Activated T-helper 17 cell treated with anti-CD3 and anti-CD28 coated beads, Interleukin-2, amount 50 U/mL, for 72 hours (primary cell): Measurements from ENCODE around the gene JAZF1. TPM values are rescaled to one million over a fixed set of nuclear protein-coding genes. Genes with fewer than 3 reads are reported as not detected.

Source experiments
- ATAC-seq: fragments of 150-1000 bp; cut with Tn5 transposase; replicated peaks from 2 replicates; pipeline ENCODE4 v1.10.0; 2021; ENCODE audit warnings: mild to moderate bottlenecking, moderate library complexity
- H3K27ac Mint-ChIP-seq: one replicate; pipeline ENCODE4 v1.8.0; 2022; ENCODE audit warnings: mixed read lengths
- H3K27me3 Mint-ChIP-seq: one replicate; pipeline ENCODE4 v1.8.0; 2022; ENCODE audit warnings: mixed read lengths
- H3K36me3 Mint-ChIP-seq: one replicate; pipeline ENCODE4 v1.8.0; 2022; ENCODE audit warnings: low read depth, mild to moderate bottlenecking, mixed read lengths
- H3K4me1 Mint-ChIP-seq: one replicate; pipeline ENCODE4 v1.8.0; 2022; ENCODE audit warnings: mixed read lengths
- H3K4me3 Mint-ChIP-seq: one replicate; pipeline ENCODE4 v1.8.0; 2022; ENCODE audit warnings: mild to moderate bottlenecking, mixed read lengths
- H3K9me3 Mint-ChIP-seq: one replicate; pipeline ENCODE4 v1.8.0; 2022; ENCODE audit warnings: mixed read lengths
- total RNA-seq, 2 donors: library from RNA; stranded (reverse); gene quantifications; one replicate each; pipeline ENCODE4 v1.2.3, GENCODE V29; 2022

The JAZF1 gene
- total RNA-seq, 2 donors from 2014 or later, result 5.6 to 5.7 TPM

DNA sequence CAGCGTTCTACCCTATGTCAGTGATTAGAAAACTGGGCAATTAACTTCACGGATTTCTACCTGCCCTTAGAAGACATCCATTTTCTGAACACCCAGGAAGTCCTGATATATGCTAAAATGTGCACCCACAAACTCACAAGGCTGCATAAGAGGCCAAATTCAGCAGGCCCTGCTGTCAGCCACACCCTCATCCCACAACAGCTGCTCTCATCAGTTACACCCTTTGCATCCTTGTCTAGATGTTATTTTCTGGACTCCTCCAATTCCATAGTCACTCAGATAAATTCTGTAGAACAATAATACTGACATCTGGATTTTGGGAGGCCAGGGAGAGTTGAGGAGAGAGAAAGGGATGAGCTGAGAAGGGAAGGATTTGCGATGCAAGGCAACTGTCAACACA, 231.7 kb downstream of the JAZF1 start:
- no peak for ATAC-seq
- Mint-ChIP-seq H3K27ac (no peak overlapping the region), H3K36me3 (no peaks in the 10 kb centered on the region), H3K4me1 (peaks cover 15% of the 10 kb centered on the region), H3K9me3 (no peaks in the 10 kb centered on the region), H3K27me3 (no peaks in the 10 kb centered on the region), H3K4me3 (no peak overlapping the region)

DNA sequence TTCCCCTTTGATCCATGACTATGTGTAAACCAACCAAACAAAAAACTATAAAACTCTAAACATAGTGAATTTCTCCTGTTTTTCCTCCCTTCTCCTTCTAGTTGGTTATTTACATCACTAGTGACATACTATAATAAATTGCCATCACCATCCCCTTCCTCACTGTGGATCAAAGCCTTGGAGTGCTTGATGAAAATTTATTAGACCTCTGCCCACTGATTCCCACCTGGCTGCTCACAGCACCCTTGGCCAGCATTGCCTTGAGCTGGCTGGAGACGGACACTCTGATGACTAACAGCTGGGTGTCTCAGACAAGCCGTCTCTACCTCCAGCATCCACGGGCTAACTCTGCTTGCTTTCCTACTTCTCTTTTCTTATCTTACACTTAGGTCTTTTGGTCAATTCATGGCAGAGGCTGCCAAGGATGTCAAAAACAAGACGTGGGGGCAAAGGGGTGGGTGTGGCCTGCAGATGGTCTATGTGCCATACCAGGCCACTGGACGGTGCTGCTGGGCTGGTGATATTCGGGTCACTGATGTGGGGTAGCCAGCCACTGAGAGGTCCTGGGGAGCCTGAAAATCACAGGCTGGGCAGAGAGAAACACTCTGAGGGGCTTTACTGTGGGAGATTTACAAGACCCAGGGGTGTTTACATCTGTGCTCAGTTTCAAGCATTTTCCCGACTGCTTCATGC, 232.9 kb downstream of the JAZF1 start:
- Mint-ChIP-seq H3K27me3 (no peaks in the 10 kb centered on the region), H3K36me3 (no peaks in the 10 kb centered on the region), H3K27ac (peak overlapping the region; percentile 31), H3K4me1 (peaks cover 8% of the 10 kb centered on the region), H3K4me3 (no peak overlapping the region), H3K9me3 (no peaks in the 10 kb centered on the region)
- no peak for ATAC-seq

DNA sequence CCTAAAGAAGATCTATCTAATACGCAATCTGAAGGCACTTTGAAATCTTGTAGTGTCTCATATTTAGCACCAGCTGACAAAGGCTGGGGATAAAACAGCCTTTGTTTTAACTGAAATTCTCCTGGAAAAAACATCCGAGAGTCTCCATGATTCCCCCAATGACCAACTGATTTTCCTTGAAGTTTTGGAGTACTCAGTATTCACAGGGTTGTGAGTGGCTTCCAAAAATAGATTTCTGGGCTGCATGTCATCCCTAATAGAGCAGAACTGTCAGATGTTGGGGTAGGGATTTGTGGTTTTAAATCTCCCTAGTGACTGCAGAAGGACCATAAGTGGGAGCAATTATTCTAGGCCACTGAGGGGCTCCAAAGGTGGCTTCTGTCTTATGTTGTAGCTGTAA, 234.2 kb downstream of the JAZF1 start:
- Mint-ChIP-seq H3K4me1 (peaks cover 4% of the 10 kb centered on the region), H3K4me3 (no peak overlapping the region), H3K9me3 (no peaks in the 10 kb centered on the region), H3K36me3 (no peaks in the 10 kb centered on the region), H3K27me3 (no peaks in the 10 kb centered on the region), H3K27ac (no peak overlapping the region)
- no peak for ATAC-seq

DNA sequence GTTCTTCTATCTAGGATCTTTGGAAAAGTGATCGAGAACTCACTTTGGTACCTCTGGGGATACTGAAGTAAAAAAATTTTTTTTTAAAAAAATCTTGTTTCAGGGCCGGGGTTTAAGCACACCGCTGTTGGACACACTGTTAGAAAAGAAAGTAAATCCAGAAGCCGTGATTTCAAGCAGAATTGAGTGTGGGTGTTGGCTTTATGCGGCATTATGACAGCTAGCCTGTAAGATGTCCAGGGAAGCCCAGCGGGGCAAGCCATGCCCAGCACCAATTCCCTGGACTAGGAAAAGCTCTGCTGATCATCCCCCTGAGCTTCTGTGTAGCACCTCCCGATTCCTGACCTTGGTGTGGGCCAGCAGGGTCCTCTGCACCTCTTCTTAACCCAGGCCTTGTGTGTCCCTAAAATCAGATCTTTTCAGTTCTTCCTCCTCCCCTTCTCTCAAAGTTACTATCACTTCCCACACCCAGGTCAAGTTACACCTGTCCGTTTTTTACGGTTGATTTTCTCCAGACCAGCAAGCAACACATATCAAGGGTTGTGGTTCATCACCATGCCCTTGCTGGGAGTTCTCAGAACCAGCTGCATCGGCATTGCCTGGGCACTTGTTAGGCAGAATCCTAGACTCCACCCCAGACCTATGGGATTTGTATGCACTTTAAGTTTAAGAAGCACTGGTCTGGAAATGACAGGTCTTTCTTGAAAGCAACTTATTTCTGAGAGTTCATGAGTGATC, 235.4 kb downstream of the JAZF1 start:
- Mint-ChIP-seq H3K4me1 (peaks cover 4% of the 10 kb centered on the region), H3K36me3 (peaks cover 5% of the 10 kb centered on the region), H3K27ac (no peak overlapping the region), H3K9me3 (no peaks in the 10 kb centered on the region), H3K27me3 (no peaks in the 10 kb centered on the region), H3K4me3 (no peak overlapping the region)
- ATAC-seq, result no peak

DNA sequence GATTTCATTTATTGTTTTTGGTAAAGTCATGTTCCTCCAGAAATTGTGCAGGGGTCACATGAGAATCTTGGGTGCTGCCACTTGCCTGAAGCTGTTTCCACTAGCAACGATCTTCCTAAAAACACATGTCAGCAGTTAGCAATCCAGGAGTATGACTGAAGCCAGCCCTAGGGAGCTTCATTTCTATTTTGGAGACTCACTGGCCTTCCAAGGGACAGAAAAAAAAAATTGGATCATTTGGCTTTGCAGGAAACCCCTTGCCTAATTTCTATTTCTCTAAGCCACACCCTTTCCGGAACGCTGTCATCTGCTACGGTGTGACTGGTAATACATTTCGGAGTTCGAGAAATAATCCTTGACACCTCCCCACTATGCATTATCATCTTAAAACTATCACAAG, 236.0 kb downstream of the JAZF1 start:
- Mint-ChIP-seq H3K27me3 (no peaks in the 10 kb centered on the region), H3K4me1 (peaks cover 4% of the 10 kb centered on the region), H3K36me3 (peaks cover 5% of the 10 kb centered on the region), H3K27ac (no peak overlapping the region), H3K4me3 (no peak overlapping the region), H3K9me3 (no peaks in the 10 kb centered on the region)
- ATAC-seq, result no peak

DNA sequence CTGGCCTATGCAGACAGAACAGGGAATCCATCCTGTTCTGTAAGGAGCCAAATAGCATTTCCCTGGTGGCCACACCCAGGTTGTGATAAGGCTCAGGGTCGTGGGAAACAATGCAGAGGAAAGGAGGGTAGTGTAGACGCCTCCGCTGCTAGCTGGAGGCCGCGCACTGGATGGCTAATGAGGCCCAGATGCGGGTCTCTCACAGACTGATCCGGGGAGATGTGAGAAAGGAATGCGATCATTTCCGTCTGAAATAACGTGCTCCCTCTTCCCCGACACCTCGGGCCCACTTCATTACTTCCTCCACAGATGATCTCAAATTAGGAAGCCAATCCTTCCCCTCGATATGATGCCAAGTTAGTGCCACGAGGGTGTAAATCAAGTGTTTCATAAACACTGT, 237.4 kb downstream of the JAZF1 start:
- Mint-ChIP-seq H3K27me3 (no peaks in the 10 kb centered on the region), H3K4me3 (no peak overlapping the region), H3K9me3 (no peaks in the 10 kb centered on the region), H3K27ac (no peak overlapping the region), H3K36me3 (peaks cover 5% of the 10 kb centered on the region), H3K4me1 (peaks cover 4% of the 10 kb centered on the region)
- no peak for ATAC-seq

DNA sequence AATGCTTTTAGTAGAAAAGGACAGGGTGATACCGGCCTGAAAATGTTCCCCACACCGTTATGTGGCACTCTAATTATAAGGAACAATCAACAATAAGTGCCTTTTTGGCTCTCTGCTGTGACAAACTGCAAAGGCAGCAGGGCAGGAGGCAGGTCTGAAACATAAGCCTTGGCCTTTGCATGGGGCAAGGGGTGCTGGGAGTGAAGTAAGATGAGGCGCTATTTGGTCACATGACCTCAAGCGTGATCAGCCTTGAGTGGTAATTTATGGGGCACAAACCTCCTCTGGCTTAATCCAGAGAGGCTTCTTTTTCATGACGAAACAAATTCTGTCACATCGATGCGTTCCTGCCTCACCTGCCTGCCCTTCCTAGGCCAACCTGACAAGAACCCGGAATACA, 237.9 kb downstream of the JAZF1 start:
- Mint-ChIP-seq H3K4me1 (peaks cover under 1% of the 10 kb centered on the region), H3K9me3 (no peaks in the 10 kb centered on the region), H3K4me3 (no peak overlapping the region), H3K36me3 (peaks cover 5% of the 10 kb centered on the region), H3K27ac (no peak overlapping the region), H3K27me3 (no peaks in the 10 kb centered on the region)
- no peak for ATAC-seq

DNA sequence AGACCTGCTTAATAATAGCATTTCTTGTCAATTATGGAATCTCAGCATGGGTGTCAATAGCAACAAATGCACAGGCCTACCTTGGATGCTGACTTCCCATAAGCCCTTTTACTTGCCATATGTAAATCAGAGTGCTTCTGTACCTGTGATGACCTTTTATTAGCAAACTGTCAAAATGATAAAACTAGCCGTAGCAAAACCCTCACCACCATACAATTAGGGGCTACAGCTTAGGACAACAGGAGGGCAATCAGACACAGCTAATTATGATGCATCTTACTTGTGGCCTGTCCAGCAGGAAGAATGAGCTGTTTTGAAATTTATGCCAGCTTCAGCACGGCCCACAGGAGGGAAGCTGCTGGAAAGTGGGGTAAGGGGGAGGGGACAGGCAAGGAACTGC, 239.1 kb downstream of the JAZF1 start:
- H3K27ac Mint-ChIP-seq, result no peak overlapping the region
- no peaks in the 10 kb centered on the region for H3K27me3 Mint-ChIP-seq
- no peaks in the 10 kb centered on the region for H3K4me1 Mint-ChIP-seq
- no peak for ATAC-seq
- peaks cover 5% of the 10 kb centered on the region for H3K36me3 Mint-ChIP-seq
- no peak overlapping the region for H3K4me3 Mint-ChIP-seq
- no peaks in the 10 kb centered on the region for H3K9me3 Mint-ChIP-seq

DNA sequence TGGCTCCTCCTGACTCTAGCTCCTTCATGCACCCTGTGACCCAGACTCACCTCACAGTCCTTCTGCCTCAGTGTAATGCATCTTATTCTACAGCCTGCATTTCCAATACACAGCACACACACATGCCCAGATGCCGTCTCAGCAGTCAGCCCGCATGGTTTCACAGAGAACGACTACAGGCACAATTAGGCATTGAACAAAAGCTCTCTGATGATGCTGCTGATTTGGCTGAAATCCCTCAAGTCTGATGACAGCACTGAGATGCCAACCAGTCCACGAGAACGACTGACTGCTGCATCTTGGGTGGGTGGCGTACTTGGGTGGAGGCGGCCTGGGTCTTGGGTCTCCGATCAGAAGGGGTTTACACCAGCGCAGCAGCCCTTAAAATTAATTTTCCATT, 240.3 kb downstream of the JAZF1 start:
- Mint-ChIP-seq H3K27me3 (no peaks in the 10 kb centered on the region), H3K9me3 (no peaks in the 10 kb centered on the region)

DNA sequence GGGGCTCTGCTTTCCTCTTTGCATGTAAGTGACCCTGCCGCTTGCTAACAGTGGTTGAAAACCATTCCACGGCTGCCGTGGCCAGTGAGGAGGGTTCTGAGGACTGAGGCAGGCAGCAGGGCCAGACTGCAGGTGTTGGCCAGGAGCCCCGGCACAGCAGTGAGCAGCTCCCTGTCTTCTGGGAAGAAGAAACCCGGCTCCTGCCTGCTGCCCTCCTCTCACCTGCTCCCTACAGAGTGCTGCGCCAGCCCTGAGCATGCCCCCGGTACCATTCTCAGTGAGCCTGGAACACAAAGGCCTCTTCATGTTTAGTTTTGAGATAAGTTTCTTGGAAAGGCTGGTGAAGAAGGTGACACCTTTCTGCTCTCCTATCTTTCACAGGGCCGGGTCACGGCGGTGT, 240.7 kb downstream of the JAZF1 start:
- H3K9me3 Mint-ChIP-seq, result no peaks in the 10 kb centered on the region
- H3K4me1 Mint-ChIP-seq, result no peaks in the 10 kb centered on the region
- no peaks in the 10 kb centered on the region for H3K27me3 Mint-ChIP-seq
- H3K27ac Mint-ChIP-seq, result no peak overlapping the region
- peaks cover 5% of the 10 kb centered on the region for H3K36me3 Mint-ChIP-seq
- no peak for ATAC-seq
- no peak overlapping the region for H3K4me3 Mint-ChIP-seq

More for the DNA sequence above, 240.3 kb downstream of the JAZF1 start:
- H3K4me3 Mint-ChIP-seq, result no peak overlapping the region
- H3K4me1 Mint-ChIP-seq, result no peaks in the 10 kb centered on the region
- H3K27ac Mint-ChIP-seq, result no peak overlapping the region
- H3K36me3 Mint-ChIP-seq, result peaks cover 5% of the 10 kb centered on the region
- ATAC-seq, result no peak

DNA sequence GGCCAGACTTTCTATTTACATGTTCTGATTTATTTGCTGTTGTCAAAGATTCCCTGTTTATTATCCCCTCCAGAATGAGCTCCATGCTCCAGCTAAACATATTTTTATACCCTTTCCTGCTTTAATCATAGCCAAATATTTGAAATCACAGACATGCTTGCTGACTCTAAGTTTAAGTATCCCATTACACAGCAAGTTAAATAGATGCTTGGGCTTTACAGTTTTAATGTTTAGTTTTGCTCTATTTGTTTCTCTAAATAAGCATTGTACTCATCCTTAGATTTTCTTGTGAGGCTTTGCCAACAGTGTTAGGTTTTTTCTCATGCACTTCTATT, 243.9 kb downstream of the JAZF1 start:
- Mint-ChIP-seq H3K27ac (no peak overlapping the region), H3K27me3 (no peaks in the 10 kb centered on the region), H3K4me1 (no peaks in the 10 kb centered on the region), H3K4me3 (no peak overlapping the region), H3K9me3 (no peaks in the 10 kb centered on the region), H3K36me3 (peaks cover 5% of the 10 kb centered on the region)
- ATAC-seq, result no peak

DNA sequence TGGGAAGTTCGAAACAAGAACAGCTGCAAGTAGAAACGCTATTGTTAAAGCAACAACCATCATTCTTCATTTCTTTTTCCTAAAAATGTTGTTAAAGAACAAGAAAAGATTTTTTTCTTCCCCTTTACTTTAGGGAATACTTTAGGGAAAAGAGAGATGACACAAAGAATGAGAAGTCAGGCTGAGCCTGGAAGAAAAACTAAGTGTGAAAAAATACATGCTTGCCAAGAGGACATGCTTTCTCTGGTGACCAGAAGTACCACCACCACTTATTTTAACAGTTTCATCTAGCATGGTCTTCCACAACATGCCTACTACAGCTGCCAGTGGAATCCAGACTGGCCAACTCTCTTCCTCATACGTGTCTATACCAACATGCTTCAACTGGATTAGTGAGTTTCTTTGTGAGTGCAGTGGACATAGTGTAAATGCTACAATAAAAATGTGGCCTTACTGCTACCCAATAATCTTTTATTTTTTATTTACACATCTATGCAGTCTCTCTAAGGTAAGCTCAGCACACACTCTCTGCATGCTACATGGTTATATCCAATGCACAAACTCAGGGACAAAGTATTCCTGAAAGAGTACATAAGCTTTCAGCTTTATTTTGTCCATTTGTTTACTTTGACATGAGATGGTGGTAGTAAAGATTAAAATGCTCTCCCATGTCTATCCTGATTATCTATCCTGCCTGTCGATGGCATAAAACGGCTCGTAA, 244.4 kb downstream of the JAZF1 start:
- Mint-ChIP-seq H3K4me1 (no peaks in the 10 kb centered on the region), H3K36me3 (peaks cover 5% of the 10 kb centered on the region), H3K27me3 (no peaks in the 10 kb centered on the region), H3K27ac (no peak overlapping the region), H3K4me3 (no peak overlapping the region), H3K9me3 (no peaks in the 10 kb centered on the region)
- no peak for ATAC-seq

DNA sequence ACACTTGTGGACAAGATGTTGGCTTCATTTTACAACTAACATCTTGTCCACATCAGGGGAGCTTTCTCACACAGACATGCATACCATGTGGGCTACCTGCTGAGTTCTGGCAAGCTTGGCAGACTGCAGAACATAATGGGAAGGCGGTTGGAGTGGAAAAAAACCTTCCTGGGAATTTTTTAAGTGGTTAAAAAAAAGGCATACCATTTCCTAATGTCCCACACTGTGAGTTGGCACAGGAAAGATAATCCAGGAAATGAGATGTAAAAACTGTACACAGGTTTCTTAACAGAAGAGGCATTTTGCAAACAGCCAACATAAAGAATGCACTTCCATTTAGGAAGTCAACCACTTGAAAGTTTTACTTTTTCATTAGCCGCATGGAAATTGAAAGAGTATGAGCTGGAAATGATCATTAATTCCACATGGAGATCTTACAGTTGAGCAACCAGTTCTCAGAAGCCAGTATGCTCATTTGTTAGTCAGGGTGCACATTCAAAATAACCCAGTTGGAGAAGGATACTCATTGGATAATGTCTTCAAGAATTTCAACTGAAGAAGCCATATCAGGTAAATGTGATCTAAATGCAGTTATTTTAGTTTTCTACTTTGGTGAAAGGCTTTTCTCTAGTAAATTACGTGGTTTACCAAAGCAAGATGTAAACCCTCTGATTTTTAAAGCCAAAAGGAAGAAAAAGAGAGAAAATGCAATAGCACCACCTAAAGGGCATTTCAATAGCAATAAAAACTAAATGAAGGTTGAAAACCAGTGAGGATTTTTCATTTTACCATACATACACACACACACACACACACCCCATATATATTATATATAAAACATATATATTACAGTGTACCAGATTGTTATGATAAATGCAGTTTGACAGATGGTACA, 246.7 kb downstream of the JAZF1 start:
- H3K9me3 Mint-ChIP-seq, result no peaks in the 10 kb centered on the region
- no peak overlapping the region for H3K4me3 Mint-ChIP-seq
- no peaks in the 10 kb centered on the region for H3K4me1 Mint-ChIP-seq
- H3K27me3 Mint-ChIP-seq, result no peaks in the 10 kb centered on the region
- no peak overlapping the region for H3K27ac Mint-ChIP-seq
- H3K36me3 Mint-ChIP-seq, result no peaks in the 10 kb centered on the region
- no peak for ATAC-seq

DNA sequence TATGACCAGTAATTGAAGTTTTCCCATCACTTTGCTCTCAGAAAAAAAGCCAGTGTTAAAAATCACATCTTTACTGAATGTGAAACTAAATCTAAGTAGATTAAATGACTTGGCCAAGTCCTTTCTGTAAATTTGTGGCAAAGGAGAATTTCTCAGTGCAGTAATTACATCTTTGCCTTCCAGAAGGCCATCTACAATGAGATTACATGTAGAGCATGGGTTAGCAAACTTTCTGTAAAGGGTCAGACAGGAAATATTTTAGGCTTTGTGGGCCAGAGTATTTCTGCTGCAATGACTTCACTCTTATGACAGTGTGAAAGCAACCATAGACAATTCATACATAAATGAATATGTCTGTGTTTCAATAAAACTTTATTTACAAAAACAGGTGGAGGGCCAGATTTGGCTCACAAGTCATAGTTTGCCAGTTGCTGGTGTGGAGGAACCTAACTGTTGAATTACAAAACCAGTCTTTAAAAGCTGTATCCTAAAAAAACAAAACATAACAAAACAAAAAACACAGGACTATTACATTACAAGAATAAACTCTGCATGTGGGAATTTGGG, 249.6 kb downstream of the JAZF1 start:
- no peaks in the 10 kb centered on the region for H3K36me3 Mint-ChIP-seq
- no peak overlapping the region for H3K4me3 Mint-ChIP-seq
- no peak overlapping the region for H3K27ac Mint-ChIP-seq
- peak; percentile 39 for ATAC-seq
- peaks cover 3% of the 10 kb centered on the region for H3K4me1 Mint-ChIP-seq
- H3K27me3 Mint-ChIP-seq, result no peaks in the 10 kb centered on the region
- H3K9me3 Mint-ChIP-seq, result no peaks in the 10 kb centered on the region
